GM12878 (cell line): ENCODE data around the gene HIRIP3. TPM values are rescaled to one million over a fixed set of nuclear protein-coding genes. Genes with fewer than 3 reads are reported as not detected.

Experiments used
- BACH1 ChIP-seq: fragments of 450-650 bp; IDR thresholded peaks from 2 replicates; pipeline ENCODE4 v1.6.1; 2017; ENCODE audit warnings: mild to moderate bottlenecking, borderline replicate concordance
- BCL11A ChIP-seq: IDR thresholded peaks from 2 replicates; pipeline ENCODE4 v1.6.1; 2011; ENCODE audit warnings: low read depth, low read length
- CEBPB ChIP-seq, 2 experiments: fragments of 150-350 bp in 1 of 2; IDR thresholded peaks; 2 replicates each; pipeline ENCODE4 v1.6.1; 2012 to 2014; ENCODE audit warnings: low read depth in 2 of 2, low read length in 2 of 2, borderline replicate concordance in 1 of 2, inconsistent platforms in 1 of 2
- DPF2 ChIP-seq: fragments of 450-650 bp; IDR thresholded peaks from 2 replicates; pipeline ENCODE4 v1.6.1; 2017; ENCODE audit warnings: mild to moderate bottlenecking
- E2F4 ChIP-seq: IDR thresholded peaks from 2 replicates; pipeline ENCODE4 v1.6.1; 2012; ENCODE audit warnings: low read depth, low read length, improper control_type of control experiment
- E4F1 ChIP-seq: fragments of 450-650 bp; IDR thresholded peaks from 2 replicates; pipeline ENCODE4 v1.6.1; 2018; ENCODE audit warnings: borderline replicate concordance, mild to moderate bottlenecking; ENCODE audit not compliant: partially characterized antibody
- EED ChIP-seq: sonication (generic); IDR thresholded peaks from 2 replicates; pipeline ENCODE4 v1.6.1; 2016; ENCODE audit warnings: antibody characterized with exemption, low read depth
- EZH2 ChIP-seq: IDR thresholded peaks from 2 replicates; pipeline ENCODE4 v1.6.1; 2012; ENCODE audit warnings: low read depth, mild to moderate bottlenecking, control low read depth, inconsistent platforms, low read length, borderline replicate concordance; ENCODE audit not compliant: control insufficient read depth
- GABPA ChIP-seq: IDR thresholded peaks from 2 replicates; pipeline ENCODE4 v1.6.1; 2014; ENCODE audit warnings: antibody characterized with exemption, low read depth, mild to moderate bottlenecking, inconsistent platforms
- HSF1 ChIP-seq: fragments of 150-350 bp; IDR thresholded peaks from 2 replicates; pipeline ENCODE4 v1.6.1; 2014; ENCODE audit warnings: mild to moderate bottlenecking, low read depth, low read length
- LARP7 ChIP-seq: fragments of 450-650 bp; IDR thresholded peaks from 2 replicates; pipeline ENCODE4 v1.6.1; 2017; ENCODE audit warnings: mild to moderate bottlenecking
- MTA3 ChIP-seq: IDR thresholded peaks from 2 replicates; pipeline ENCODE4 v1.6.1; 2012; ENCODE audit warnings: low read length, inconsistent platforms, borderline replicate concordance
- NFYA ChIP-seq: IDR thresholded peaks from 2 replicates; pipeline ENCODE4 v1.6.1; 2011; ENCODE audit warnings: low read depth, mild to moderate bottlenecking, low read length, improper control_type of control experiment, borderline replicate concordance
- POLR2A ChIP-seq: IDR thresholded peaks from 2 replicates; pipeline ENCODE4 v1.6.1; 2011; ENCODE audit warnings: low read depth, mild to moderate bottlenecking, low read length
- SMAD5 ChIP-seq: IDR thresholded peaks from 2 replicates; pipeline ENCODE4 v1.6.1; 2016; ENCODE audit warnings: antibody characterized with exemption, low read depth
- STAT1 ChIP-seq: fragments of 450-650 bp; conservative IDR thresholded peaks from 2 replicates; pipeline ENCODE4 v1.6.1; 2014; ENCODE audit warnings: antibody characterized with exemption, mild to moderate bottlenecking
- TCF3 ChIP-seq: IDR thresholded peaks from 2 replicates; pipeline ENCODE4 v1.6.1; 2012; ENCODE audit warnings: low read depth, mild to moderate bottlenecking, low read length, borderline replicate concordance; ENCODE audit not compliant: insufficient read depth
- ZNF207 ChIP-seq: fragments of 450-650 bp; IDR thresholded peaks from 2 replicates; pipeline ENCODE4 v1.6.1; 2014; ENCODE audit warnings: antibody characterized with exemption, mild to moderate bottlenecking, borderline replicate concordance
- ZNF24 ChIP-seq: fragments of 450-650 bp; IDR thresholded peaks from 2 replicates; pipeline ENCODE4 v1.6.1; 2017; ENCODE audit warnings: antibody characterized with exemption, mild to moderate bottlenecking
- polyA plus RNA-seq, 11 experiments: library from polyadenylated mRNA; depleted of rRNA in 4 of 11; unstranded in 6 of 11; stranded (reverse) in 5 of 11; fragments of >200 nt; fragmentation: Nextera tagmentation in 4 of 11; fragmentation: Illumina TruSeq in 1 of 11; extraction: Ambion mirVana in 4 of 11; extraction: Trizol in 1 of 11; gene quantifications; 1 replicate in 1 of 11; 2 replicates in 10 of 11; pipeline versions ENCODE4 v1.2.1 to v1.2.3, GENCODE V29; 2011 to 2016; ENCODE audit warnings: inconsistent platforms in 2 of 11, missing spikeins in 2 of 11, low read depth in 1 of 11
- total RNA-seq, 4 experiments: library from RNA; depleted of rRNA in 3 of 4; stranded (reverse); fragments of >200 nt in 3 of 4; fragmentation: Illumina TruSeq in 1 of 4; extraction: Trizol in 1 of 4; gene quantifications; 2 replicates each; pipeline versions ENCODE4 v1.2.1 to v1.2.3, GENCODE V29; 2013 to 2021
- TF ChIP-seq, protein P1 (sequence below): fragments of 450-650 bp; IDR thresholded peaks from 2 replicates; pipeline ENCODE4 v1.6.1; 2016; ENCODE audit warnings: mild to moderate bottlenecking
- TF ChIP-seq, protein P2 (sequence below): fragments of 450-650 bp; IDR thresholded peaks from 2 replicates; pipeline ENCODE4 v1.6.1; 2017; ENCODE audit warnings: borderline replicate concordance
- TF ChIP-seq, protein P3 (sequence below): IDR thresholded peaks from 2 replicates; pipeline ENCODE4 v1.6.1; 2011; ENCODE audit warnings: mild to moderate bottlenecking, low read depth, low read length, moderate library complexity; ENCODE audit not compliant: insufficient replicate concordance

Gene HIRIP3
- total and polyA plus RNA-seq, 10 of the 15 experiments (the other 5 are each of a cell fraction or from before 2014, with no cell fraction given): 4.1 to 43.5 (median 23.9) TPM

DNA sequence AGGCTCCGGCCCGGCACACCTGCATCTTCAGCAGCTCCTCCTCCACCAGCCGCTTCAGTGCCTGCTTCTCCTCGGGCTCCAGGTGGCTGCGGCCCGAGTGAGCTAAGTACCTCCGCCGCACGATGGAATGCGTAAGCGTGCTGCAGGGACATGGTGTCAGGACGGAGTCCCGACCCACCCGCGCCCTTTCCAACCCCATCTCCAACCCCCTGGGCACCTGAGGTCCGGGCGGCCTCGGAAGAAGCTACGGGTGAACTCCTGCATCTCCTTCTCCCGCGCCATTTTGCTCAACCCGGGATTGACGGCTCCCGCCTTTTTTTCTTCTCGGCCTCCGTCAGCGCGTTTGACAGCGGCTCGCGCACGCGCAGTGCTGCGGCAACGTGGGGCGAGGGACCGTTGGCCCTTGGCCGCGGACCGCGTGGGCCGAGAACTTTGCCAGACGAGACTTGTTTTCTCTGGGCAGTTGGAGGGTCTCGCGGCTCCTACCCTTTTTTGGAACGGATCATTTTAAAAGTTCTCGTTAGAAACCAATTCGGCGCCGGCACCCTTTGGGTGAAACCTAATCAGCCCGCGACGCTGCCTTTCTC, at the start of gene HIRIP3 (continued):
- peak; percentile 20 for TF ChIP-seq LARP7
- TF ChIP-seq, protein P1, sequence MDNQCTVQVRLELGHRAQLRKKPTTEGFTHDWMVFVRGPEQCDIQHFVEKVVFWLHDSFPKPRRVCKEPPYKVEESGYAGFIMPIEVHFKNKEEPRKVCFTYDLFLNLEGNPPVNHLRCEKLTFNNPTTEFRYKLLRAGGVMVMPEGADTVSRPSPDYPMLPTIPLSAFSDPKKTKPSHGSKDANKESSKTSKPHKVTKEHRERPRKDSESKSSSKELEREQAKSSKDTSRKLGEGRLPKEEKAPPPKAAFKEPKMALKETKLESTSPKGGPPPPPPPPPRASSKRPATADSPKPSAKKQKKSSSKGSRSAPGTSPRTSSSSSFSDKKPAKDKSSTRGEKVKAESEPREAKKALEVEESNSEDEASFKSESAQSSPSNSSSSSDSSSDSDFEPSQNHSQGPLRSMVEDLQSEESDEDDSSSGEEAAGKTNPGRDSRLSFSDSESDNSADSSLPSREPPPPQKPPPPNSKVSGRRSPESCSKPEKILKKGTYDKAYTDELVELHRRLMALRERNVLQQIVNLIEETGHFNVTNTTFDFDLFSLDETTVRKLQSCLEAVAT: no peak
- no peak; the same call in 1 of the 2 replicates for TF ChIP-seq BACH1
- no peak for TF ChIP-seq CEBPB (IDR thresholded peaks at IDR 0.05; ENCODE audit: borderline replicate concordance in 1 of 2, low read depth in 2 of 2, low read length in 2 of 2)
- TF ChIP-seq HSF1: no peak
- no peak for TF ChIP-seq NFYA
- TF ChIP-seq E2F4: no peak; the same call in 1 of the 2 replicates
- TF ChIP-seq EZH2: no peak
- TF ChIP-seq DPF2: peak; percentile 18; the same call in 1 of the 2 replicates
- peak; percentile 70; the same call in 1 of the 2 replicates for TF ChIP-seq TCF3
- TF ChIP-seq, protein P2, sequence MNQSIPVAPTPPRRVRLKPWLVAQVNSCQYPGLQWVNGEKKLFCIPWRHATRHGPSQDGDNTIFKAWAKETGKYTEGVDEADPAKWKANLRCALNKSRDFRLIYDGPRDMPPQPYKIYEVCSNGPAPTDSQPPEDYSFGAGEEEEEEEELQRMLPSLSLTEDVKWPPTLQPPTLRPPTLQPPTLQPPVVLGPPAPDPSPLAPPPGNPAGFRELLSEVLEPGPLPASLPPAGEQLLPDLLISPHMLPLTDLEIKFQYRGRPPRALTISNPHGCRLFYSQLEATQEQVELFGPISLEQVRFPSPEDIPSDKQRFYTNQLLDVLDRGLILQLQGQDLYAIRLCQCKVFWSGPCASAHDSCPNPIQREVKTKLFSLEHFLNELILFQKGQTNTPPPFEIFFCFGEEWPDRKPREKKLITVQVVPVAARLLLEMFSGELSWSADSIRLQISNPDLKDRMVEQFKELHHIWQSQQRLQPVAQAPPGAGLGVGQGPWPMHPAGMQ: no peak
- no peak for TF ChIP-seq BCL11A
- TF ChIP-seq E4F1: no peak
- no peak; the same call in 1 of the 2 replicates for TF ChIP-seq MTA3
- TF ChIP-seq EED: no peak
- TF ChIP-seq ZNF24: no peak
- TF ChIP-seq STAT1: no peak
- no peak for TF ChIP-seq GABPA
- peak; percentile 66 for TF ChIP-seq POLR2A
- TF ChIP-seq, protein P3, sequence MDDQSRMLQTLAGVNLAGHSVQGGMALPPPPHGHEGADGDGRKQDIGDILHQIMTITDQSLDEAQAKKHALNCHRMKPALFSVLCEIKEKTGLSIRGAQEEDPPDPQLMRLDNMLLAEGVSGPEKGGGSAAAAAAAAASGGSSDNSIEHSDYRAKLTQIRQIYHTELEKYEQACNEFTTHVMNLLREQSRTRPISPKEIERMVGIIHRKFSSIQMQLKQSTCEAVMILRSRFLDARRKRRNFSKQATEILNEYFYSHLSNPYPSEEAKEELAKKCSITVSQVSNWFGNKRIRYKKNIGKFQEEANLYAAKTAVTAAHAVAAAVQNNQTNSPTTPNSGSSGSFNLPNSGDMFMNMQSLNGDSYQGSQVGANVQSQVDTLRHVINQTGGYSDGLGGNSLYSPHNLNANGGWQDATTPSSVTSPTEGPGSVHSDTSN: peak; percentile 77
- 0 out of 2 replicates have a peak, but pooled peaks have one; percentile 4 for TF ChIP-seq SMAD5
- peak; percentile 38; the same call in 1 of the 2 replicates for TF ChIP-seq ZNF207
